Measurements from ENCODE around the gene MRC2. TPM values are rescaled to one million over a fixed set of nuclear protein-coding genes. Genes with fewer than 3 reads are reported as not detected.

The MRC2 gene
- total RNA-seq, 1 donor, result 1.7 TPM

DNA sequence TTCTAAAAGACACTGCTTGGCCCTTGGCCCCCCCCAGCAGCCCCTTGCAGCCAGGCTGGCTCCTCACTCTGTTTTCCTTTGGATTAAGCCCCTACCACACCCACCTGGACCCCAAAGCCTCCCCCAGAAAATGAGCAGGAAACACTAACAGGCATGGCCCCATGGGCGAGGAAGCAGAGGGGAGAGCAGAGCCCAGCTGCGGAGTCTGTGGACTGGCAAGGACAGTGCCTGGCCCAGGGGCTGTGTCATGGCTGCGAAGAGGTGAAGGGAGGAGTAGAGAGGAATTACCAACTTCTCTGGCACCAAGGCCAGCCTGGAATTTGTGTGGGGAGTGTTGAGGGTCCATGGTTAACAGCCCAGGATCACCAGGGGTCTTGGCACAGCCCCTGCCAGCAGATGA, 47.4 kb downstream of the MRC2 start:
- H3K4me1 ChIP-seq (ENCODE audit: insufficient read depth, low read length), result no peaks in the 10 kb centered on the region
- no peaks in the 10 kb centered on the region for H3K9me3 ChIP-seq (ENCODE audit: low read depth, low read length)
- no peaks in the 10 kb centered on the region for H3K27me3 ChIP-seq (ENCODE audit: insufficient read depth, low read length)
- H3K4me3 ChIP-seq (ENCODE audit: low read length), result no peak overlapping the region

DNA sequence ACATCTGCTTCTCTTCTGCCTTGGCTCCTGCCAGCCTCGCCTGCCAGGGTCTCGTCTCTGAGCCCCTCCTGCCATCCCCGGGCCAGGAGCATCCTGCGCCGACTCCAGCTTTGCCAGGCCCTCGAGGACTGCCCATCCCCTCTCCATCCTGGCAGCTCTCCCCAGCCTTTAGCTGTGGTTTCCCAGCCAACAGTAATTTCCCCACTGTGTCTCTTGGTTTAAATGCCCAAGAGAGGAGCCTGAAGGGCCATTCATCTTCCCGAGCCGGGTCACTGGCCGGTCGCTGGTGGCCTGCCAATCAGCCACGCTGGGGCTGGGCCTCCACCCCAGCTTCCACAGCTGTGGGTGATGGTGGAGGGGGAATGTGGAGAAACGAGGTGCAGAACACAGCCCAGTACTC, 47.8 kb downstream of the MRC2 start:
- H3K4me3 ChIP-seq (ENCODE audit: low read length), result no peak overlapping the region

DNA sequence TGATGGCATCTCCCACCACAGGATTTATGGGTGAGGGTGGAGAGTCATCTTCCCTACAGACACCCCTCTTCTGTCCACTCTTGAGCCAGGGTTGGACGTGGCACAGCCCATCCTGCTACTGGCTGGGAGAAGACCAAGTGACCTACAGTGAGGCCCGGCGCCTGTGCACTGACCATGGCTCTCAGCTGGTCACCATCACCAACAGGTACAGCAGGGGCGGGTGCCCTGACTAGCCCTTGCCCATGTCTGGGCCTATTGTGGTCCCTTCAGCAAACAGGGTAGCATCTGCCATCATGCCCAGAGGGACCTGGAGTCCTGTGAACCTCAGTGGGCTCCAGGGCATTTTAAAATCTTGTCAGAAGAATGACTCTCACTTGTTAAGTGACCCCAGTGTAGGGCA, 48.2 kb downstream of the MRC2 start:
- Histone ChIP-seq H3K4me1 (ENCODE audit: insufficient read depth, low read length) (no peaks in the 10 kb centered on the region), H3K4me3 (ENCODE audit: low read length) (no peak overlapping the region), H3K9me3 (ENCODE audit: low read depth, low read length) (no peaks in the 10 kb centered on the region), H3K27me3 (ENCODE audit: insufficient read depth, low read length) (no peaks in the 10 kb centered on the region)

More for the DNA sequence above, 47.8 kb downstream of the MRC2 start:
- Histone ChIP-seq H3K27me3 (ENCODE audit: insufficient read depth, low read length) (no peaks in the 10 kb centered on the region), H3K4me1 (ENCODE audit: insufficient read depth, low read length) (no peaks in the 10 kb centered on the region), H3K9me3 (ENCODE audit: low read depth, low read length) (no peaks in the 10 kb centered on the region)

DNA sequence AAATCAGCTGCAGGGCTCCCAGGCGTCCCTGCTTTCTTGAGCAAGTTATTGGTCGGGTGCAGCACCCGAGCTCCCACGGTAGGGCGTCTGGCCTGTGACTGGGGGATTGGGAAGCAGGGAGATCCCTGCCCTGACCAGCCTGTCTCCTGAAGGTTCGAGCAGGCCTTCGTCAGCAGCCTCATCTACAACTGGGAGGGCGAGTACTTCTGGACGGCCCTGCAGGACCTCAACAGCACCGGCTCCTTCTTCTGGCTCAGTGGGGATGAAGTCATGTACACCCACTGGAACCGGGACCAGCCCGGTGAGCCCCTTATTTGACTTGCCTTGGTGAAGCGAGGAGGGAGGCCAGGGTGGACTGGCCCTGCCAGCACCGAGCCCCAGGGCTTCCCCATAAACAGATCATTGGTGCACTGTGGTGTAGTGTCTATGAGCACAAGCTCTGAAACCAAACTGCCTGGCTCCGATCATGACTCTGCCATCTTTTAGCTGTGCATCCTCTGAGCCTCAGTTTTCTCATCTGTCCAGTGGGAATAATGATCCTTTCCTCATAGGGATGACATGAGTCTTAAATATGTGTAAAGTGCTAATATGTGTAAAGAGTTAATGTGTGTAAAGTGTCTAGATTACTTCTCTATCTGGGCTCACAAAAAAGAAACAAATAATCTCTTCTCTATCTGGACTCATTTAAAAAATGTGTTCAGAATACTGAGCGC, 48.9 kb downstream of the MRC2 start:
- H3K4me1 ChIP-seq (ENCODE audit: insufficient read depth, low read length), result no peaks in the 10 kb centered on the region
- H3K9me3 ChIP-seq (ENCODE audit: low read depth, low read length), result no peaks in the 10 kb centered on the region
- H3K27me3 ChIP-seq (ENCODE audit: insufficient read depth, low read length), result no peaks in the 10 kb centered on the region
- H3K4me3 ChIP-seq (ENCODE audit: low read length), result no peak overlapping the region

DNA sequence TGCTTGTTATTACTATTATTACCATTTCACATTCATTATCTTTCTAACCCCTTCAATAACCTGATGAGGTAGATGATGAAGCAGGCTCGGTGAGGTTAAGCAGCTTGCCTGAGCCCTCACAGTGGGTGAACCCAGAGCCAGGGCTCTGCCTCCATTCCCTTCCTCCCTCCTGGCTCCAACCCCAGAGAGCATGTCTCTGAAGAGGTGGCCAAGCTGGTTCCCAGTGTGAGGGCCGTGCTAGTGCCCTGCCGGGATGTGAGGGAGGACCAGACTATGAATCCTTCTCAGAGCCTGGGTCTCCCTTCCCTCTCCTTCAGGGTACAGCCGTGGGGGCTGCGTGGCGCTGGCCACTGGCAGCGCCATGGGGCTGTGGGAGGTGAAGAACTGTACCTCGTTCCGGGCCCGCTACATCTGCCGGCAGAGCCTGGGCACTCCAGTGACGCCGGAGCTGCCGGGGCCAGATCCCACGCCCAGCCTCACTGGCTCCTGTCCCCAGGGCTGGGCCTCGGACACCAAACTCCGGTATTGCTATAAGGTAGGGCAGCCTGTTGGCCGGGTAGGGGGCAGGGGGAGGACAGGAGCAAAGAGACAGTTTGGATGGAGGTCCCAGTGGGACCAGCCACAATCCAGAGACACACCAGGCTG, 49.6 kb downstream of the MRC2 start:
- Histone ChIP-seq H3K9me3 (ENCODE audit: low read depth, low read length) (no peaks in the 10 kb centered on the region), H3K4me1 (ENCODE audit: insufficient read depth, low read length) (no peaks in the 10 kb centered on the region), H3K27me3 (ENCODE audit: insufficient read depth, low read length) (no peaks in the 10 kb centered on the region), H3K4me3 (ENCODE audit: low read length) (no peak overlapping the region)

DNA sequence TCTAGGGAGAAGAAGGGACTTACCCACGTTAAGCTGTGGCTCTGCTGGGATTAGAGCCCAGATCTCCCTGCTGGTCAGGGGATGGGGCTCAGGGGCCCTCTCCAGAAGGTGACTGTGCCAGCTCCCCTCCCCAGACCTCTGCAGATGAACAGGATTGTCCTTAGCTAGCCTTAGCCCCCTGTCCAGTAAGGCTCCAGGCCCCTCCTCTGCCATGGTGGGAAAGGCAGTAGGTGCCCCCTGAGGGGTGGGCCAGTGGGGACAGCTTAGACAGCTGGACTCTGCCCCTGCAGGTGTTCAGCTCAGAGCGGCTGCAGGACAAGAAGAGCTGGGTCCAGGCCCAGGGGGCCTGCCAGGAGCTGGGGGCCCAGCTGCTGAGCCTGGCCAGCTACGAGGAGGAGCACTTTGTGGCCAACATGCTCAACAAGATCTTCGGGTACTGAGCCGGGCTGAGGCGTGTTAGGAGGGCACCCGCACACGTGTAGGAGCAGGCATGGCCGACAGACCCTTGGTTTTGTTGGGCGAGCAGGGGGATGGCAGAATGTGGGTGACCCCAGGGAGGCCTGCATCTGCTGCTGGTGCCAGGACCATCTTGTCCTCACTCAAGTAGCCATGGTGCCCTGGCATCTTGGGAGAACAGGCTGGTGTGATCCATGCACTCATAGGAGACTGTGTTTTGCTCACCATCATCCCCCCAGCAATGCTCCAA, 50.9 kb downstream of the MRC2 start:
- no peaks in the 10 kb centered on the region for H3K4me1 ChIP-seq (ENCODE audit: insufficient read depth, low read length)
- H3K27me3 ChIP-seq (ENCODE audit: insufficient read depth, low read length), result no peaks in the 10 kb centered on the region

DNA sequence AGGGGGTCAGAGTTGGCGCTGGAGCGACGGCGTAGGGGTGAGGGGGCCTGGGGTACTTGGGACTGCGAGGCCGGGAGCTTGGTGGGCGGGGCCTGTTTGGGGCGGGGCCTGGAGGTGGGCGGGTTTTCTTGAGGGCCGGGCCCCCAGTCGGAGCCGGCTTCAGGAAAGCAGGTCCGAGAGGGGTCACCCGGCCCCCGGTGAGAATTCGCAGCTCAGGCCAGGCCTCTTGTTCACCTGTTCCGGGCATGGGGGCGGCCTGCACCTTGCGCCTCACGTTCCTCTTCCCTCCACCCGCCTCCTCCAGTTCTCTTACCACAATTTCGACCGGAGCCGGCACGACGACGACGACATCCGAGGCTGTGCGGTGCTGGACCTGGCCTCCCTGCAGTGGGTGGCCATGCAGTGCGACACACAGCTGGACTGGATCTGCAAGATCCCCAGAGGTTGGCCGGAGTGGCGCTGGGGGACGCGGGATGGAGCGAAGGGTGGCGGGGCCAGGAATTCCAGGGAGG, 52.5 kb downstream of the MRC2 start:
- H3K27me3 ChIP-seq (ENCODE audit: insufficient read depth, low read length), result no peaks in the 10 kb centered on the region
- no peak overlapping the region for H3K4me3 ChIP-seq (ENCODE audit: low read length)
- no peaks in the 10 kb centered on the region for H3K9me3 ChIP-seq (ENCODE audit: low read depth, low read length)
- no peaks in the 10 kb centered on the region for H3K4me1 ChIP-seq (ENCODE audit: insufficient read depth, low read length)

More for the DNA sequence above, 50.9 kb downstream of the MRC2 start:
- no peak overlapping the region for H3K4me3 ChIP-seq (ENCODE audit: low read length)
- H3K9me3 ChIP-seq (ENCODE audit: low read depth, low read length), result no peaks in the 10 kb centered on the region

DNA sequence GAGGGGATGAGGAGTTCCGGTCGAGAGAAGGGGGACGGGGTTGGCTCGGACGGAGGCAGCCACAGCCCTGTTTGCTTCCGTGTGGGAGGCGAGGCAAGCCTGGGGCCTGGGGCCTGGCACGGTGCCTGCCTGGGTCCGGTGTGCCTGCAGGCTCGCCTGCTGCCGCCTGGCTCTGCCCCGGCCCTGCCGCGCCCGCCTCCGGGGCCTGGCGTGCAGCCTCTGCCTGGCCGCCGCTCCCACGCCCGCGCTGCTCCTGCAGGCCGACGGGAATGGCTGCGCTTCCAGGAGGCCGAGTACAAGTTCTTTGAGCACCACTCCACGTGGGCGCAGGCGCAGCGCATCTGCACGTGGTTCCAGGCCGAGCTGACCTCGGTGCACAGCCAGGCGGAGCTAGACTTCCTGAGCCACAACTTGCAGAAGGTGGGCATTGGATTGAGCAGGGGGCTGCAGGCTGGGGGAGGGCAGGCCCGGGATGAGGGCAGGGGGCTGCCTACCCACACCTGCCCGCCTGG, 53.1 kb downstream of the MRC2 start:
- H3K27me3 ChIP-seq (ENCODE audit: insufficient read depth, low read length), result no peaks in the 10 kb centered on the region
- H3K9me3 ChIP-seq (ENCODE audit: low read depth, low read length), result no peaks in the 10 kb centered on the region
- H3K4me3 ChIP-seq (ENCODE audit: low read length), result no peak overlapping the region
- H3K4me1 ChIP-seq (ENCODE audit: insufficient read depth, low read length), result no peaks in the 10 kb centered on the region

DNA sequence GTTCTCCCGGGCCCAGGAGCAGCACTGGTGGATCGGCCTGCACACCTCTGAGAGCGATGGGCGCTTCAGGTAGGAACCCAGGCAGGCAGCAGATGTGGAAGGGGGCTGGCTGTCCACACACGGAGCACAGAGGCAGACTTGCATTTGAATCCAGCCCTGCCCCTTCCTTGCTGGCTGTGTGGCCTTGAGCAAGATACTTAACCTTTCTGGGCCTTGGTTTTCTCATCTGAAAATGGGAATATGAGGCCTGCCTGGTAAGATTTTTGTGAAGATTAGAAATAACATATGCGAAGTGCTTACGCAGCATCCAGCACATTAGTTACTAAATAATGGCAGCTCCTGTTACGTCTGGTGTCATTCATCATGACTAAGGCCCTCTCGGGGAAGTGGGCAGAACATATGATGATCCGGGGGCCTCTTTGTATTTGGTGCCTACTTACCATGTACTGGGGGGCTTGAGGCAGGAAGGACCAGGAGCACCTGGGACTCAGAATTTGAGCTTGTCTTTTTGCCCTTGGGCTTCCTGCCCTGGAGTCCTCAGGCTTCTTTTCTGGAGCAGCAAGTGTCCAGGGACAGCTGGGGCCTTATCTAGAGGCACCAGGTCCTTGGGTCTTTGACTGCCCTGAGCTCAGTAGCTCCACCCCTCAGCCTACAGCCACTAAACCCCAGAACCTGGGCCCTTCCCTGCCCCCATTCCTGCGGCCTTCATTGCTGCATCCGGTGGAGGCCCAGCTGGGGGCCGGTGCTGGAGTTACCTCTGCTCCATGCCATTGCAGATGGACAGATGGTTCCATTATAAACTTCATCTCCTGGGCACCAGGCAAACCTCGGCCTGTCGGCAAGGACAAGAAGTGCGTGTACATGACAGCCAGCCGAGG, 53.8 kb downstream of the MRC2 start:
- no peaks in the 10 kb centered on the region for H3K9me3 ChIP-seq (ENCODE audit: low read depth, low read length)
- no peak overlapping the region for H3K4me3 ChIP-seq (ENCODE audit: low read length)
- H3K4me1 ChIP-seq (ENCODE audit: insufficient read depth, low read length), result no peaks in the 10 kb centered on the region
- H3K27me3 ChIP-seq (ENCODE audit: insufficient read depth, low read length), result no peaks in the 10 kb centered on the region

DNA sequence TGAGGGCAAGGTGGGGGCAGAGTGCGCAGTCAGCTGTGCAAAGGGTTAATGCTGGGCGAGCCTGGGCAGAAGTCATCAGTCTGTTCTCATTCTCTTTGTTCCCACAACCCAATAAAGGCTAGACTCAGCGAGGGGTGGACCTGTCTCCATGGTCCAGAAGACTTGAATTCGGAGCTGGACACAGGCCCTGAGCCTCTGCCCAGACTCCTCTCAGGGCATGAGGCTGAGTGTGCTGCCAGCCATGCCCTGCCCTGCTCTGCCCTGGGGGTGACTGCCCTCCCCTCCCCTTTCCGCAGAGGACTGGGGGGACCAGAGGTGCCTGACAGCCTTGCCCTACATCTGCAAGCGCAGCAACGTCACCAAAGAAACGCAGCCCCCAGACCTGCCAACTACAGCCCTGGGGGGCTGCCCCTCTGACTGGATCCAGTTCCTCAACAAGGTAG, 54.5 kb downstream of the MRC2 start:
- Histone ChIP-seq H3K4me1 (ENCODE audit: insufficient read depth, low read length) (no peaks in the 10 kb centered on the region), H3K27me3 (ENCODE audit: insufficient read depth, low read length) (no peaks in the 10 kb centered on the region), H3K9me3 (ENCODE audit: low read depth, low read length) (no peaks in the 10 kb centered on the region), H3K4me3 (ENCODE audit: low read length) (no peak overlapping the region)

DNA sequence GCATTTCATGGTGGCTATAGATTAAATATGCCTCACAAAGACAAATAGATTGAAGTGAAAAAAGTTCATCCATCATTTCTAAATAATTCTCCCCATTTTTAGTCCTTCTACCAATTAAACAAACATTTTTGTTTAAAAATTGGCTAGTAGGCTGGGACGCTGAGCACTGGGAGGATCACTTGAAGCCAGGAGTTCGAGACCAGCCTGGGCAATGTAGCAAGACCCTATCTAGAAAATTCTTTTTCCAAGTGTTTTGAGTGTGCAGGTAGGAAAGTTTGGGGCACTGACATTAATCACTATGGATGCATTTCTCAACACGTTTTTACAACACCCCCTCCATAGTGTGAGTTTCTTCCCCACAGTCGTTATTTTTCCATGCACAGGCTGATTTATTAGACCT, 56.7 kb downstream of the MRC2 start:
- Histone ChIP-seq H3K4me3 (ENCODE audit: low read length) (no peak overlapping the region), H3K27me3 (ENCODE audit: insufficient read depth, low read length) (no peaks in the 10 kb centered on the region), H3K4me1 (ENCODE audit: insufficient read depth, low read length) (no peaks in the 10 kb centered on the region), H3K9me3 (ENCODE audit: low read depth, low read length) (no peaks in the 10 kb centered on the region)

DNA sequence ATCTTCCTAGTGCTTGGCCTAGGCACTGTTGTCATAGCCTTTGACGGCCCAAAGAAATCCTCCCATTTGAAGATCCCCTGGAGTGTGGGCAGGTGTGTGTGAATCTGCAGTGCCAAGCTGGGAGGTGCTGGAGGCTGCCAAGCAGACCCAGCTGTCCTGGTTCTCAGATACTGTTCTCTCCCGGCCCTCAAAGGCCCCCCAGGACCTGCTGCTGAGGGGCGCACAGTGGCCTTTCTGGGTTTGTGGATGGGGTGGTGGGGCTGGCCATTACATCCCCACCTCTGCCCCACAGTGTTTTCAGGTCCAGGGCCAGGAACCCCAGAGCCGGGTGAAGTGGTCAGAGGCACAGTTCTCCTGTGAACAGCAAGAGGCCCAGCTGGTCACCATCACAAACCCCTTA, 60.5 kb downstream of the MRC2 start:
- H3K9me3 ChIP-seq (ENCODE audit: low read depth, low read length), result no peaks in the 10 kb centered on the region
- H3K4me1 ChIP-seq (ENCODE audit: insufficient read depth, low read length), result no peaks in the 10 kb centered on the region
- no peak overlapping the region for H3K4me3 ChIP-seq (ENCODE audit: low read length)

DNA sequence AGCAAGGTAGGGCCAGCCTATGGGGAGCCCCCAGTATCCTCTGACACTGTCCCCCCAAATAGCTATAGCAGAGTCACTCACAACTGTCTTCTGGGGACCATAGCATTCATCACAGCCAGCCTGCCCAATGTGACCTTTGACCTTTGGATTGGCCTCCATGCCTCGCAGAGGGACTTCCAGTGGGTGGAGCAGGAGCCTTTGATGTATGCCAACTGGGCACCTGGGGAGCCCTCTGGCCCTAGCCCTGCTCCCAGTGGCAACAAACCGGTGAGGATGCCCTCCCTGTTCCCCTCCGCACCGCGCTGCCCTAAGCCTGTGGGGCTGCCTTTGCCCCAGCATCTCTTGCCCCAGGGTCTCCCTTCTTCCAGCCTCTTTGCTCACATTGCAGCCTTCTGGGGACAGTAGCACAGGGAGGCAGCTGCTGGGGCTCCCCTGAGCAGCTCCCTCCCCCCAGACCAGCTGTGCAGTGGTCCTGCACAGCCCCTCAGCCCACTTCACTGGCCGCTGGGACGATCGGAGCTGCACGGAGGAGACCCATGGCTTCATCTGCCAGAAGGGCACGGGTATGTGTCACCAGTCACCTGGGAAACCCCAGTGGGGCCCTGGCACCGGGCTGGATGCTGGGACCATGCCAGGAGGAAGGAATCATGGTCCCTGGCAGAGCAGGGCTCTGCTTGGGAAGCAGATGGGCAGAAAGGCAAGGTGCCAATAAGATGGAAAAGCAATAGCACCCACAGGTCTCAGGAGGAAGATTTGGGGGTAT, 61.1 kb downstream of the MRC2 start:
- Histone ChIP-seq H3K4me1 (ENCODE audit: insufficient read depth, low read length) (no peaks in the 10 kb centered on the region), H3K4me3 (ENCODE audit: low read length) (no peak overlapping the region), H3K9me3 (ENCODE audit: low read depth, low read length) (no peaks in the 10 kb centered on the region), H3K27me3 (ENCODE audit: insufficient read depth, low read length) (no peaks in the 10 kb centered on the region)

More for the DNA sequence above, 60.5 kb downstream of the MRC2 start:
- no peaks in the 10 kb centered on the region for H3K27me3 ChIP-seq (ENCODE audit: insufficient read depth, low read length)

All from mononuclear cell (primary cell).